HepG2 (cell line): Measurements from ENCODE around the gene TMEM258. TPM values are rescaled to one million over a fixed set of nuclear protein-coding genes. Genes with fewer than 3 reads are reported as not detected.

Experiments used
- CBX2 ChIP-seq, 2 experiments: fragments of 200-600 bp in 1 of 2; sonication (generic); formaldehyde crosslinking in 1 of 2; IDR thresholded peaks; 2 replicates each; pipeline versions ENCODE4 v1.7.0 to v1.8.1; 2018 to 2022; ENCODE audit warnings: low read depth in 2 of 2, low read length in 1 of 2, mild to moderate bottlenecking in 1 of 2, missing genetic modification reagents in 1 of 2
- CENPX ChIP-seq: sonication (generic); formaldehyde crosslinking; IDR thresholded peaks from 2 replicates; pipeline ENCODE4 v1.9.0; 2021; ENCODE audit warnings: mild to moderate bottlenecking, missing genetic modification reagents, moderate library complexity
- DRAP1 ChIP-seq: IDR thresholded peaks from 2 replicates; pipeline ENCODE4 v1.6.1; 2016; ENCODE audit warnings: missing genetic modification reagents, missing compliant biosample characterization
- MYC ChIP-seq: sonication (generic); formaldehyde crosslinking; IDR thresholded peaks from 2 replicates; pipeline ENCODE4 v1.9.0; 2021; ENCODE audit warnings: missing genetic modification reagents, borderline replicate concordance
- NFYC ChIP-seq: IDR thresholded peaks from 2 replicates; pipeline ENCODE4 v1.6.1; 2016; ENCODE audit warnings: missing genetic modification reagents, missing compliant biosample characterization
- RFXAP ChIP-seq: sonication (generic); formaldehyde crosslinking; IDR thresholded peaks from 2 replicates; pipeline ENCODE4 v1.4.0; 2020; ENCODE audit warnings: missing genetic modification reagents, borderline replicate concordance
- SALL1 ChIP-seq: sonication (generic); formaldehyde crosslinking; IDR thresholded peaks from 2 replicates; pipeline ENCODE4 v1.8.0; 2022; ENCODE audit warnings: mild to moderate bottlenecking, missing genetic modification reagents
- SOX13 ChIP-seq, 3 experiments: fragments of 450-650 bp in 1 of 3; sonication (generic) in 1 of 3; formaldehyde crosslinking in 1 of 3; IDR thresholded peaks in 2 of 3; conservative IDR thresholded peaks in 1 of 3; 2 replicates each; pipeline versions ENCODE4 v1.5.0 to v1.6.1; 2016 to 2020; ENCODE audit warnings: antibody characterized with exemption in 1 of 3, mild to moderate bottlenecking in 1 of 3, missing compliant biosample characterization in 1 of 3, missing genetic modification reagents in 1 of 3, moderate library complexity in 1 of 3
- ZBTB33 ChIP-seq: sonication (generic); formaldehyde crosslinking; IDR thresholded peaks from 2 replicates; pipeline ENCODE4 v1.4.0; 2020; ENCODE audit warnings: missing genetic modification reagents
- ZBTB39 ChIP-seq: sonication (generic); formaldehyde crosslinking; IDR thresholded peaks from 2 replicates; pipeline ENCODE4 v1.5.0; 2020; ENCODE audit warnings: missing genetic modification reagents
- ZNF331 ChIP-seq: sonication (generic); formaldehyde crosslinking; IDR thresholded peaks from 2 replicates; pipeline ENCODE4 v1.4.0; 2020; ENCODE audit warnings: missing genetic modification reagents
- ZNF652 ChIP-seq: IDR thresholded peaks from 2 replicates; pipeline ENCODE4 v1.6.1; 2016; ENCODE audit warnings: low read depth, borderline replicate concordance
- polyA plus RNA-seq, 8 experiments: library from polyadenylated mRNA; depleted of rRNA in 3 of 8; stranded (reverse) in 7 of 8; unstranded in 1 of 8; fragments of >200 nt; fragmentation: Illumina TruSeq in 4 of 8; extraction: Trizol in 4 of 8; gene quantifications; 2 replicates each; pipeline versions ENCODE4 v1.2.1 to v1.2.3, GENCODE V29; 2011 to 2016; ENCODE audit warnings: low read depth in 4 of 8, missing spikeins in 1 of 8, mixed read lengths in 1 of 8; ENCODE audit not compliant: insufficient read depth in 1 of 8
- total RNA-seq, 5 experiments: library from RNA; depleted of rRNA; stranded (reverse); fragments of >200 nt; fragmentation: Illumina TruSeq; extraction: Trizol; gene quantifications; 2 replicates each; pipeline ENCODE4 v1.2.3, GENCODE V29; 2016; ENCODE audit warnings: low read depth in 1 of 5
- TF ChIP-seq, protein P1 (sequence below), 2 experiments: fragments of 450-650 bp in 1 of 2; sonication (generic) in 1 of 2; formaldehyde crosslinking in 1 of 2; IDR thresholded peaks; 2 replicates each; pipeline versions ENCODE4 v1.6.1 to v1.8.0; 2016 to 2022; ENCODE audit warnings: antibody characterized with exemption in 1 of 2, mild to moderate bottlenecking in 1 of 2, missing genetic modification reagents in 1 of 2

Gene TMEM258
- total and polyA plus RNA-seq, 2 of the 13 experiments (the other 11 are each of a cell fraction or from before 2014, with no cell fraction given), result 175 to 424 TPM

GRCh38 chr11:61756452-61757212 is 35.8 kb downstream of the TMEM258 start (continued):
- TF ChIP-seq, protein P1, sequence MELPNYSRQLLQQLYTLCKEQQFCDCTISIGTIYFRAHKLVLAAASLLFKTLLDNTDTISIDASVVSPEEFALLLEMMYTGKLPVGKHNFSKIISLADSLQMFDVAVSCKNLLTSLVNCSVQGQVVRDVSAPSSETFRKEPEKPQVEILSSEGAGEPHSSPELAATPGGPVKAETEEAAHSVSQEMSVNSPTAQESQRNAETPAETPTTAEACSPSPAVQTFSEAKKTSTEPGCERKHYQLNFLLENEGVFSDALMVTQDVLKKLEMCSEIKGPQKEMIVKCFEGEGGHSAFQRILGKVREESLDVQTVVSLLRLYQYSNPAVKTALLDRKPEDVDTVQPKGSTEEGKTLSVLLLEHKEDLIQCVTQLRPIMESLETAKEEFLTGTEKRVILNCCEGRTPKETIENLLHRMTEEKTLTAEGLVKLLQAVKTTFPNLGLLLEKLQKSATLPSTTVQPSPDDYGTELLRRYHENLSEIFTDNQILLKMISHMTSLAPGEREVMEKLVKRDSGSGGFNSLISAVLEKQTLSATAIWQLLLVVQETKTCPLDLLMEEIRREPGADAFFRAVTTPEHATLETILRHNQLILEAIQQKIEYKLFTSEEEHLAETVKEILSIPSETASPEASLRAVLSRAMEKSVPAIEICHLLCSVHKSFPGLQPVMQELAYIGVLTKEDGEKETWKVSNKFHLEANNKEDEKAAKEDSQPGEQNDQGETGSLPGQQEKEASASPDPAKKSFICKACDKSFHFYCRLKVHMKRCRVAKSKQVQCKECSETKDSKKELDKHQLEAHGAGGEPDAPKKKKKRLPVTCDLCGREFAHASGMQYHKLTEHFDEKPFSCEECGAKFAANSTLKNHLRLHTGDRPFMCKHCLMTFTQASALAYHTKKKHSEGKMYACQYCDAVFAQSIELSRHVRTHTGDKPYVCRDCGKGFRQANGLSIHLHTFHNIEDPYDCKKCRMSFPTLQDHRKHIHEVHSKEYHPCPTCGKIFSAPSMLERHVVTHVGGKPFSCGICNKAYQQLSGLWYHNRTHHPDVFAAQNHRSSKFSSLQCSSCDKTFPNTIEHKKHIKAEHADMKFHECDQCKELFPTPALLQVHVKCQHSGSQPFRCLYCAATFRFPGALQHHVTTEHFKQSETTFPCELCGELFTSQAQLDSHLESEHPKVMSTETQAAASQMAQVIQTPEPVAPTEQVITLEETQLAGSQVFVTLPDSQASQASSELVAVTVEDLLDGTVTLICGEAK (IDR thresholded peaks at IDR 0.05), result no peak
- TF ChIP-seq, protein P1 (CRISPR knock-in tag; IDR thresholded peaks at IDR 0.05), result peak; percentile 50
- TF ChIP-seq ZBTB33 (CRISPR knock-in tag), result 0 out of 2 replicates have a peak, but pooled peaks have one; percentile 11
- peak; percentile 84 for TF ChIP-seq NFYC (CRISPR knock-in tag)
- TF ChIP-seq CBX2 (IDR thresholded peaks at IDR 0.05; ENCODE audit: low read depth, low read length), result no peak
- TF ChIP-seq CBX2 (CRISPR knock-in tag; IDR thresholded peaks at IDR 0.05; ENCODE audit: low read depth), result no peak
- TF ChIP-seq SALL1 (CRISPR knock-in tag), result peak; percentile 66
- peak; percentile 85 for TF ChIP-seq ZNF652
- peak; percentile 35; the same call in 1 of the 2 replicates for TF ChIP-seq SOX13 (IDR thresholded peaks at IDR 0.05)
- peak in 1 of 2 experiments; percentile 86; a peak in 2 of 4 replicates for TF ChIP-seq SOX13 (CRISPR knock-in tag; conservative IDR thresholded peaks at IDR 0.05 in 1 of 2, IDR thresholded peaks at IDR 0.05 in 1 of 2)
- TF ChIP-seq DRAP1 (CRISPR knock-in tag), result peak; percentile 58
- TF ChIP-seq RFXAP (CRISPR knock-in tag), result peak; percentile 90; the same call in 1 of the 2 replicates
- peak; percentile 44; the same call in 1 of the 2 replicates for TF ChIP-seq MYC (CRISPR knock-in tag)
- 0 out of 2 replicates have a peak, but pooled peaks have one; percentile 30 for TF ChIP-seq ZNF331 (CRISPR knock-in tag)
- TF ChIP-seq CENPX (CRISPR knock-in tag), result no peak
- no peak for TF ChIP-seq ZBTB39 (CRISPR knock-in tag)
